H1 (cell line): ENCODE data around the gene LCE1F. TPM values are rescaled to one million over a fixed set of nuclear protein-coding genes. Genes with fewer than 3 reads are reported as not detected.

Source experiments
- CTCF ChIA-PET: fragments of 300-600 bp; sonication (Branson Sonifier 250); formaldehyde crosslinking; loops from one replicate; lab custom pipeline; 2021; ENCODE audit not compliant: partially characterized antibody; lab: Charles Lee
- POLR2A ChIA-PET: fragments of 300-600 bp; sonication (Branson Sonifier 250); formaldehyde crosslinking; loops from one replicate; lab custom pipeline; 2021; ENCODE audit warnings: inconsistent platforms; ENCODE audit not compliant: partially characterized antibody; lab: Charles Lee
- DNase-seq, 2 experiments: peaks; one replicate each; pipeline versions ENCODE4 v3.0.0 to v3.0.0-alpha.2; 2010 to 2022; ENCODE audit warnings: low spot score in 2 of 2, low read depth in 1 of 2, mixed read lengths in 1 of 2
- FAIRE-seq: peaks from 2 replicates; lab custom pipeline; 2011; peaks lifted over from hg19 to GRCh38; lab: Jason Lieb, UNC
- H2AFZ ChIP-seq: 2 replicates; pipeline ENCODE4 v1.8.1; 2012; ENCODE audit warnings: low read length, inconsistent platforms
- H2AK5ac ChIP-seq: 2 replicates; pipeline ENCODE4 v1.6.1; 2013; ENCODE audit warnings: low read depth, low read length
- H2BK120ac ChIP-seq: replicated peaks from 2 replicates; pipeline ENCODE3; 2013; ENCODE audit warnings: low read depth, low read length, inconsistent platforms
- H2BK12ac ChIP-seq: 2 replicates; pipeline ENCODE4 v1.6.1; 2013; ENCODE audit warnings: low read depth, low read length
- H2BK15ac ChIP-seq: 2 replicates; pipeline ENCODE4 v1.6.1; 2013; ENCODE audit warnings: low read length
- H2BK20ac ChIP-seq: 2 replicates; pipeline ENCODE4 v1.6.1; 2013; ENCODE audit warnings: low read length
- H2BK5ac ChIP-seq: 2 replicates; pipeline ENCODE4 v1.6.1; 2013; ENCODE audit warnings: low read depth, low read length
- H3K14ac ChIP-seq: 2 replicates; pipeline ENCODE4 v1.6.1; 2013; ENCODE audit warnings: inconsistent platforms; ENCODE audit not compliant: insufficient read length
- H3K18ac ChIP-seq: 2 replicates; pipeline ENCODE4 v1.6.1; 2013; ENCODE audit warnings: low read length; ENCODE audit errors: extremely low read depth
- H3K23ac ChIP-seq: 2 replicates; pipeline ENCODE4 v1.6.1; 2013; ENCODE audit warnings: inconsistent platforms; ENCODE audit not compliant: insufficient read length
- H3K23me2 ChIP-seq: 2 replicates; pipeline ENCODE4 v1.6.1; 2013; ENCODE audit warnings: low read depth, low read length
- H3K27ac ChIP-seq: 2 replicates; pipeline ENCODE4 v1.6.1; 2011; ENCODE audit warnings: low read depth, low read length, inconsistent platforms
- H3K27me3 ChIP-seq, 4 experiments: replicated peaks in 1 of 4; 1 replicate in 1 of 4; 2 replicates in 3 of 4; pipeline versions ENCODE4 v1.6.1 to v1.8.1; 2011 to 2013; ENCODE audit warnings: low read length in 3 of 4, mild to moderate bottlenecking in 3 of 4, inconsistent platforms in 2 of 4, mixed read lengths in 2 of 4, moderate library complexity in 1 of 4; ENCODE audit not compliant: control insufficient read depth in 3 of 4, insufficient read depth in 3 of 4; ENCODE audit errors: extremely low read depth in 1 of 4
- H3K36me3 ChIP-seq, 4 experiments: 2 replicates each; pipeline versions ENCODE4 v1.6.1 to v1.8.1; 2011 to 2013; ENCODE audit warnings: mild to moderate bottlenecking in 4 of 4, low read length in 3 of 4, moderate library complexity in 2 of 4, control low read depth in 1 of 4, inconsistent platforms in 1 of 4; ENCODE audit not compliant: insufficient read depth in 4 of 4, control insufficient read depth in 2 of 4
- H3K4ac ChIP-seq: replicated peaks from 2 replicates; pipeline ENCODE3; 2013; ENCODE audit warnings: low read length, low read depth, mixed read lengths, inconsistent platforms; ENCODE audit not compliant: insufficient read length
- H3K4me1 ChIP-seq, 4 experiments: replicated peaks in 1 of 4; 1 replicate in 1 of 4; 2 replicates in 3 of 4; pipeline versions ENCODE4 v1.6.1 to v1.8.1; 2011 to 2013; ENCODE audit warnings: low read length in 3 of 4, inconsistent platforms in 2 of 4, mixed read lengths in 1 of 4; ENCODE audit not compliant: insufficient read depth in 4 of 4, control insufficient read depth in 3 of 4
- H3K4me2 ChIP-seq, 2 experiments: 2 replicates each; pipeline versions ENCODE4 v1.6.1 to v1.8.1; 2011 to 2013; ENCODE audit warnings: low read depth in 2 of 2, low read length in 2 of 2, control low read depth in 1 of 2, inconsistent platforms in 1 of 2, mild to moderate bottlenecking in 1 of 2; ENCODE audit not compliant: insufficient read depth in 1 of 2
- H3K4me3 ChIP-seq, 4 experiments: fragments of 200-600, 300-600 bp in 1 of 4; sonication (generic), shearing (Covaris generic), sonication (Bioruptor Twin) in 1 of 4; 2 replicates each; pipeline versions ENCODE4 v1.5.1 to v1.8.1; 2011 to 2016; ENCODE audit warnings: low read length in 4 of 4, low read depth in 3 of 4, control low read depth in 2 of 4, inconsistent platforms in 2 of 4, mild to moderate bottlenecking in 2 of 4, mixed read lengths in 1 of 4, moderate library complexity in 1 of 4; ENCODE audit not compliant: insufficient read depth in 2 of 4; ENCODE audit errors: extremely low read depth in 1 of 4
- H3K56ac ChIP-seq: replicated peaks from 2 replicates; pipeline ENCODE3; 2013; ENCODE audit warnings: low read depth, mild to moderate bottlenecking, mixed read lengths, low read length, inconsistent platforms; ENCODE audit not compliant: insufficient read length
- H3K79me1 ChIP-seq: 2 replicates; pipeline ENCODE4 v1.6.1; 2013; ENCODE audit warnings: low read depth, low read length, control low read depth
- H3K79me2 ChIP-seq, 2 experiments: 2 replicates each; pipeline versions ENCODE4 v1.6.1 to v1.8.1; 2012 to 2013; ENCODE audit warnings: low read length in 2 of 2, mild to moderate bottlenecking in 2 of 2, inconsistent platforms in 1 of 2; ENCODE audit not compliant: insufficient read depth in 2 of 2, control insufficient read depth in 1 of 2
- H3K9ac ChIP-seq, 4 experiments: replicated peaks in 1 of 4; 1 replicate in 1 of 4; 2 replicates in 3 of 4; pipeline versions ENCODE4 v1.6.1 to v1.8.1; 2011 to 2013; ENCODE audit warnings: low read depth in 3 of 4, low read length in 3 of 4, control low read depth in 2 of 4, mild to moderate bottlenecking in 2 of 4, moderate library complexity in 2 of 4, inconsistent platforms in 1 of 4; ENCODE audit errors: extremely low read depth in 1 of 4
- H3K9me3 ChIP-seq, 2 experiments: 2 replicates each; pipeline versions ENCODE4 v1.6.1 to v1.8.1; 2012 to 2013; ENCODE audit warnings: mild to moderate bottlenecking in 2 of 2, moderate library complexity in 2 of 2, control low read depth in 1 of 2, inconsistent platforms in 1 of 2, low read depth in 1 of 2, low read length in 1 of 2, mixed read lengths in 1 of 2; ENCODE audit not compliant: insufficient read depth in 2 of 2
- H4K20me1 ChIP-seq, 2 experiments: replicated peaks in 1 of 2; 2 replicates each; pipeline versions ENCODE3 to v1.8.1; 2011 to 2013; ENCODE audit warnings: inconsistent platforms in 2 of 2, low read length in 2 of 2, mild to moderate bottlenecking in 1 of 2; ENCODE audit not compliant: insufficient read depth in 2 of 2, control insufficient read depth in 1 of 2
- H4K5ac ChIP-seq: 2 replicates; pipeline ENCODE4 v1.6.1; 2013; ENCODE audit warnings: low read length, low read depth, mixed read lengths, inconsistent platforms; ENCODE audit not compliant: insufficient read length
- H4K8ac ChIP-seq: 2 replicates; pipeline ENCODE4 v1.8.0; 2013; ENCODE audit warnings: mild to moderate bottlenecking, moderate library complexity, low read length, inconsistent platforms; ENCODE audit not compliant: insufficient read depth; ENCODE audit errors: extremely low read depth
- H4K91ac ChIP-seq: replicated peaks from 2 replicates; pipeline ENCODE3; 2013; ENCODE audit warnings: low read length, mixed read lengths, inconsistent platforms; ENCODE audit not compliant: insufficient read length
- BACH1 ChIP-seq: IDR thresholded peaks from 2 replicates; pipeline ENCODE4 v1.6.1; 2012; ENCODE audit warnings: low read length, improper control_type of control experiment
- BCL11A ChIP-seq, 2 experiments: IDR thresholded peaks; one replicate each; pipeline ENCODE4 v1.6.1; 2011; ENCODE audit warnings: low read depth in 2 of 2, low read length in 2 of 2, mild to moderate bottlenecking in 2 of 2
- CBX5 ChIP-seq: fragments of 300-800, 300-1000 bp; sonication (generic); IDR thresholded peaks from 2 replicates; pipeline ENCODE4 v1.7.1; 2016; ENCODE audit warnings: antibody characterized with exemption, low read length, low read depth
- CTBP2 ChIP-seq: IDR thresholded peaks from 2 replicates; pipeline ENCODE4 v1.7.0; 2011; ENCODE audit warnings: borderline replicate concordance, mild to moderate bottlenecking, moderate library complexity, mixed read lengths, low read length; ENCODE audit not compliant: insufficient read depth, insufficient read length
- EGR1 ChIP-seq: IDR thresholded peaks from 2 replicates; pipeline ENCODE4 v1.6.1; 2011; ENCODE audit warnings: low read depth, low read length, borderline replicate concordance
- EZH2 ChIP-seq: fragments of 200-600 bp; sonication (generic); IDR thresholded peaks from 2 replicates; pipeline ENCODE4 v1.7.1; 2012; ENCODE audit warnings: low read depth, mild to moderate bottlenecking, moderate library complexity, low read length, inconsistent platforms; ENCODE audit not compliant: severe bottlenecking
- JUN ChIP-seq: IDR thresholded peaks from 2 replicates; pipeline ENCODE4 v1.6.1; 2011; ENCODE audit warnings: low read depth, mild to moderate bottlenecking, improper control_type of control experiment, low read length
- KDM1A ChIP-seq: fragments of 200-600, 300-600 bp; sonication (generic); IDR thresholded peaks from 2 replicates; pipeline ENCODE4 v1.7.1; 2016; ENCODE audit warnings: mild to moderate bottlenecking, low read length, borderline replicate concordance
- NANOG ChIP-seq: IDR thresholded peaks from 2 replicates; pipeline ENCODE4 v1.6.1; 2011; ENCODE audit warnings: low read length, low read depth, mild to moderate bottlenecking, inconsistent platforms; ENCODE audit not compliant: insufficient read depth, poor library complexity, severe bottlenecking
- PHF8 ChIP-seq: fragments of 200-600 bp; sonication (generic); conservative IDR thresholded peaks from 2 replicates; pipeline ENCODE4 v1.7.1; 2012; ENCODE audit warnings: low read depth, mild to moderate bottlenecking, inconsistent platforms, low read length, moderate library complexity
- POLR2AphosphoS5 ChIP-seq: IDR thresholded peaks from 2 replicates; pipeline ENCODE4 v1.6.1; 2011; ENCODE audit warnings: low read depth, low read length
- POU5F1 ChIP-seq: IDR thresholded peaks from 2 replicates; pipeline ENCODE4 v1.6.1; 2011; ENCODE audit warnings: low read depth, mild to moderate bottlenecking, low read length, moderate library complexity
- RNF2 ChIP-seq: fragments of 200-900, 300-1000 bp; sonication (generic); IDR thresholded peaks from 2 replicates; pipeline ENCODE4 v1.7.1; 2016; ENCODE audit warnings: borderline replicate concordance, low read depth, mild to moderate bottlenecking, antibody characterized with exemption, low read length; ENCODE audit not compliant: poor library complexity, severe bottlenecking; ENCODE audit errors: missing control alignments
- SIX5 ChIP-seq: IDR thresholded peaks from 2 replicates; pipeline ENCODE4 v1.6.1; 2011; ENCODE audit warnings: mild to moderate bottlenecking, low read depth, low read length
- TAF1 ChIP-seq: IDR thresholded peaks from 2 replicates; pipeline ENCODE4 v1.6.1; 2011; ENCODE audit warnings: mild to moderate bottlenecking, low read depth, low read length
- TCF12 ChIP-seq: IDR thresholded peaks from 2 replicates; pipeline ENCODE4 v1.6.1; 2011; ENCODE audit warnings: low read depth, mild to moderate bottlenecking, low read length
- polyA plus RNA-seq, 7 experiments: library from polyadenylated mRNA; depleted of rRNA in 3 of 7; stranded (reverse) in 5 of 7; unstranded in 2 of 7; fragments of >200 nt in 5 of 7; fragments of 200-250 nt in 2 of 7; gene quantifications; 1 replicate in 5 of 7; 2 replicates in 1 of 7; 4 replicates in 1 of 7; pipeline versions ENCODE4 v1.2.1 to v1.2.3, GENCODE V29; 2011 to 2013; ENCODE audit warnings: missing spikeins in 2 of 7, mixed read lengths in 2 of 7
- total RNA-seq: library from RNA; stranded (reverse); fragmentation: NEBNext Ultra II Directional; extraction: Animal tissue kit (Norgen Biotek cat#: 25700); gene quantifications from 2 replicates; pipeline ENCODE4 v1.2.1, GENCODE V29; 2021

Gene LCE1F
- total and polyA plus RNA-seq, 2 of the 8 experiments (the other 6 are each of a cell fraction or from before 2014, with no cell fraction given) = not detected

DNA sequence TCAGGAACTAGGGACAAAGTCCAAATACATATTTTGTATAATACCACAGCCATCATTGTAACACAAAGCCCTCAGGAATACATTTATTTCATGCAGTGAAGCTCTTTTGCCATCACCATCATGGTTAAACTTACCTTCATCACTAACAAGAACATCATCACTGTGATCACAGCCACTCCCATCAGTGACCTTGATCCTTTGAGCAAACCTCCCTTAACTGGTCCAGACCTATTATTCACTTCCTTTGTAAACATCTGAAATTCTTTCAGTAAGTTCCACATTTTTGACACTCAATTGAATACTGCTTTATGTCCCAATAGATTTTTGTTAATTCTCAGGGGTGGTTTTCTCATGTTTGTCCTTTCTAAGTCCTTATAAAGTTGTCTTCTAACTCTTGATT, 33.3 kb upstream of the LCE1F start:
- H3K14ac ChIP-seq = no peak overlapping the region
- no peak overlapping the region for H2BK15ac ChIP-seq
- no peak overlapping the region for H3K4me3 ChIP-seq
- FAIRE-seq = no peak
- peaks cover 82 to 97% of the 10 kb centered on the region in 2 experiments for H3K9me3 ChIP-seq
- H3K79me2 ChIP-seq = no peaks in the 10 kb centered on the region
- H2AFZ ChIP-seq = no peak overlapping the region
- no peaks in the 10 kb centered on the region for H3K4me1 ChIP-seq
- no peaks in the 10 kb centered on the region for H3K27me3 ChIP-seq
- no peak overlapping the region for H3K27ac ChIP-seq
- no peak overlapping the region for H3K9ac ChIP-seq
- H2BK20ac ChIP-seq = no peak overlapping the region
- ChIA-PET POLR2A (no interaction called here), CTCF (no interaction called here)
- H3K23me2 ChIP-seq = no peaks in the 10 kb centered on the region
- no peaks in the 10 kb centered on the region for H4K20me1 ChIP-seq
- no peak overlapping the region for H3K4me2 ChIP-seq
- no peak overlapping the region for H4K8ac ChIP-seq
- DNase-seq = no peak
- no peak overlapping the region for H2BK120ac ChIP-seq
- no peak overlapping the region for H4K91ac ChIP-seq
- H2AK5ac ChIP-seq = no peak overlapping the region
- H3K36me3 ChIP-seq = no peaks in the 10 kb centered on the region; a peak in 1 of 8 replicates
- no peak overlapping the region for H2BK12ac ChIP-seq
- H3K4ac ChIP-seq = no peak overlapping the region
- H3K23ac ChIP-seq = no peak overlapping the region
- H4K5ac ChIP-seq = no peak overlapping the region
- no peak overlapping the region for H3K56ac ChIP-seq
- H3K79me1 ChIP-seq = no peaks in the 10 kb centered on the region
- H2BK5ac ChIP-seq = no peak overlapping the region
- no peak overlapping the region for H3K18ac ChIP-seq
- TF ChIP-seq BACH1 = no peak
- no peak for TF ChIP-seq RNF2
- no peak for TF ChIP-seq POU5F1
- no peak for TF ChIP-seq NANOG
- no peak for TF ChIP-seq BCL11A (IDR thresholded peaks at IDR 0.05; ENCODE audit: low read depth in 2 of 2, low read length in 2 of 2)
- no peak for TF ChIP-seq TAF1
- TF ChIP-seq TCF12 = no peak
- TF ChIP-seq EZH2 = no peak
- no peak for TF ChIP-seq KDM1A
- TF ChIP-seq PHF8 = no peak
- TF ChIP-seq JUN = no peak
- TF ChIP-seq EGR1 = no peak
- no peak for TF ChIP-seq POLR2AphosphoS5
- TF ChIP-seq SIX5 = no peak
- TF ChIP-seq CTBP2 = no peak
- TF ChIP-seq CBX5 = no peak
